Inferior parietal cortex (tissue), 1 donor: Measurements from ENCODE around the gene CAPN1.

ENCODE experiments used
- DNase-seq: peaks from one replicate; pipeline ENCODE4 v3.0.0-alpha.2; 2016; ENCODE audit errors: extremely low spot score

The CAPN1 gene

GRCh38 chr11:65204143-65204542 is 22.4 kb downstream of the CAPN1 start:
- DNase-seq: no peak

- DNase-seq: no peak
Measured at GRCh38 chr11:65204646-65205601, 23.2 kb downstream of the CAPN1 start.

- no peak for DNase-seq
Measured at GRCh38 chr11:65205602-65205967, 23.9 kb downstream of the CAPN1 start.

- no peak for DNase-seq
Measured at GRCh38 chr11:65206441-65206841, 24.7 kb downstream of the CAPN1 start.

GRCh38 chr11:65206901-65207300 is 25.2 kb downstream of the CAPN1 start:
- no peak for DNase-seq

GRCh38 chr11:65207918-65208784 is 26.4 kb downstream of the CAPN1 start:
- no peak for DNase-seq

GRCh38 chr11:65208785-65209710 is 27.3 kb downstream of the CAPN1 start:
- no peak for DNase-seq

- DNase-seq: no peak
Measured at GRCh38 chr11:65209711-65210360, 28.1 kb downstream of the CAPN1 start.

GRCh38 chr11:65210361-65210731 is 28.6 kb downstream of the CAPN1 start:
- no peak for DNase-seq

GRCh38 chr11:65210748-65211147 is 29.0 kb downstream of the CAPN1 start:
- DNase-seq: no peak

- DNase-seq: no peak
Measured at GRCh38 chr11:65211293-65212105, 29.8 kb downstream of the CAPN1 start.

GRCh38 chr11:65212226-65212801 is 30.6 kb downstream of the CAPN1 start:
- no peak for DNase-seq

- DNase-seq: no peak
Measured at GRCh38 chr11:65213322-65214211, 31.8 kb downstream of the CAPN1 start.

GRCh38 chr11:65214212-65214845 is 32.6 kb downstream of the CAPN1 start:
- no peak for DNase-seq

- DNase-seq: no peak
Measured at GRCh38 chr11:65215441-65216076, 33.8 kb downstream of the CAPN1 start.

GRCh38 chr11:65216830-65217229 is 35.1 kb downstream of the CAPN1 start:
- no peak for DNase-seq

GRCh38 chr11:65217441-65218423 is 36.0 kb downstream of the CAPN1 start:
- DNase-seq: no peak
